Lower leg skin (tissue), 4 donors: Measurements from ENCODE around the gene CAMTA1. TPM values are rescaled to one million over a fixed set of nuclear protein-coding genes. Genes with fewer than 3 reads are reported as not detected.

Source experiments
- DNase-seq, 2 donors: peaks; one replicate each; pipeline ENCODE4 v3.0.0-alpha.2; 2019; ENCODE audit warnings: low spot score in 2 of 2
- H3K4me3 ChIP-seq: fragments of 200-600 bp; sonication (generic); 2 replicates; pipeline ENCODE4 v1.5.1; 2017; ENCODE audit warnings: mild to moderate bottlenecking, low read depth; ENCODE audit not compliant: poor library complexity, severe bottlenecking
- CTCF ChIP-seq, 3 donors: fragments of 450-650 bp; IDR thresholded peaks; one replicate each; pipeline ENCODE4 v1.5.1; 2016; ENCODE audit warnings: antibody characterized with exemption in 3 of 3, mild to moderate bottlenecking in 3 of 3, moderate library complexity in 2 of 3
- POLR2A ChIP-seq, 2 donors: fragments of 450-650 bp; IDR thresholded peaks; one replicate each; pipeline ENCODE4 v1.6.1; 2016 to 2017; ENCODE audit warnings: antibody characterized with exemption in 2 of 2, mild to moderate bottlenecking in 1 of 2, moderate library complexity in 1 of 2
- WGBS, 2 donors: methylation state at CpG; one replicate each; pipeline ENCODE4 v1.1.5; 2018; 5-methylcytosine and 5-hydroxymethylcytosine counted together
- intact Hi-C: fragments of 100-400 bp; cut with DNase I; formaldehyde crosslinking; loops from one replicate; pipeline ENCODE4 v1.15.0; 2023; ENCODE audit warnings: low total_unique reads
- total RNA-seq, 4 donors: library from RNA; depleted of rRNA; stranded (reverse); fragments of >200 nt; gene quantifications; one replicate each; pipeline ENCODE4 v1.1.0, GENCODE V29; 2016

The CAMTA1 gene
- total RNA-seq, 4 donors from 2014 or later: 24.4 to 52.3 (median 32.9) TPM

GRCh38 chr1:7050751-7051665 is 265.8 kb downstream of the CAMTA1 start:
- peak in 1 of 2 donors; percentile 29 for DNase-seq
- no peak for TF ChIP-seq POLR2A (IDR thresholded peaks at IDR 0.05)
- TF ChIP-seq CTCF (IDR thresholded peaks at IDR 0.05): no peak
- WGBS, 2 donors: 70 to 73% methylated on average over 25 to 32 of the region's 32 CpGs
- intact Hi-C loops: loop anchor here (10.0 kb wide), 1 partner anchor 594 kb away; no protein-coding TSS in a partner anchor
- no peak overlapping the region for H3K4me3 ChIP-seq

DNA sequence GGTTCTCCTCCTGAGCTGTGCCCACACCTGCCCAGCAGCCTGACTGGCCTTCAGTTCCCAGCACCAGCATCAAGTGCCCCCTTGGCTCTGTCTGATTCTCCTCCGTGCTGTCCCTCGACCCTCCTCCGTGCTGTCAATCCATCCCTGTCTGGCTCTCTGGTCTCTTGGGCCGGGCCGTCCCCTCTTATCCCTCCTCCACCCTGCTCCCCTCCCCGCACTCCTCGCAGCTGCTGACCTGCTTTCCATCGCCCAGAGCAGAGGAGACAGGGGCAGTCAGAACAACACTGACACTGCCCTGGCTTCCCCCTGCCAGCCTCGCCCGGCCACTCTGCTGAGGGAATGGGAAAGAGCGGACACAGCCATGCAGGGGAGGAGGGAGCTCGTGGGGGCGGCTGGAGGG is 267.4 kb downstream of the CAMTA1 start:
- 75 to 76% methylated on average over 13 of the region's 13 CpGs for WGBS, 2 donors
- TF ChIP-seq CTCF (IDR thresholded peaks at IDR 0.05) (no peak), POLR2A (IDR thresholded peaks at IDR 0.05) (no peak)
- H3K4me3 ChIP-seq: no peak overlapping the region
- no peak for DNase-seq
- intact Hi-C loops: loop anchor here (10.0 kb wide), 1 partner anchor 592 kb away; no protein-coding TSS in a partner anchor

- no peak for DNase-seq
- TF ChIP-seq POLR2A (IDR thresholded peaks at IDR 0.05) (no peak), CTCF (IDR thresholded peaks at IDR 0.05) (no peak)
- intact Hi-C loops: no loop called here
- 66 to 72% methylated on average over 12 of the region's 12 CpGs for WGBS, 2 donors
- no peak overlapping the region for H3K4me3 ChIP-seq
Observed at GRCh38 chr1:7060745-7061144, 275.5 kb downstream of the CAMTA1 start.

DNA sequence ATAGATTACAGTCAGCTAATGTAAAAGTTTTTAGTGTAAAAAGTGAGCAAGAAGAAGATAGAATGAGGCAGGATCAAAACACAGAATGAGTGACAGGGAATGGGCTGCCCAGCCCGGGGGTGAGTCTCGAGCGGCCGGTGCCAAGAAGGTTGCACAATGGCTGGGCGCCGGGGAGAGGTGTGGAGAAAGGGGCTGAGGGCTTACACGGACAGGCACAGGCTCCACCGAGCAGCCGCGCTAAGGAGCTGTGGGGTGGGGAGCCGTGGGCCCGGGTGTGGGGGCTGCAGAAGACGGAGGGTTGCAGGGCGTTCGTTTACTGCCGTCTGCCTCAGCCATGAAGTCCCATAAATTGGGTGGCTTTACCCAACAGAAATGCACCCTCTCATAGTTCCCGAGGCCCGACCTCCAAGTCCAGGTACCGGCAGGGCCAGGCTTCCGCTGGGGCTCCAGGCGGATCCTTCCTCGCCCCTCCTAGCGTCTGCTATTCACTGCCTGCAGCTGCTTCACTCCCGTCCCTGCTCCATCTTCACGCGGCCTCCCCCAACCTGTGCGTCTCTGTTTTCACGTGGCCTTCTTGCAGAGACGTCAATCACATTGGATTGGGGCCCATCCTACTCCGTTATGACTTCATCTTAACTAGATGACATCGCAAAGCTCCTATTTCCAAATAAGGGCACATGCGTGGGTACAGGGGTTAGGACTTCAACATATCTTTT is 277.2 kb downstream of the CAMTA1 start:
- intact Hi-C loops: no loop called here
- DNase-seq: no peak
- WGBS, 2 donors: 81% methylated on average over 32 of the region's 32 CpGs
- TF ChIP-seq CTCF (IDR thresholded peaks at IDR 0.05): no peak
- no peak for TF ChIP-seq POLR2A (IDR thresholded peaks at IDR 0.05)
- H3K4me3 ChIP-seq: no peak overlapping the region

DNA sequence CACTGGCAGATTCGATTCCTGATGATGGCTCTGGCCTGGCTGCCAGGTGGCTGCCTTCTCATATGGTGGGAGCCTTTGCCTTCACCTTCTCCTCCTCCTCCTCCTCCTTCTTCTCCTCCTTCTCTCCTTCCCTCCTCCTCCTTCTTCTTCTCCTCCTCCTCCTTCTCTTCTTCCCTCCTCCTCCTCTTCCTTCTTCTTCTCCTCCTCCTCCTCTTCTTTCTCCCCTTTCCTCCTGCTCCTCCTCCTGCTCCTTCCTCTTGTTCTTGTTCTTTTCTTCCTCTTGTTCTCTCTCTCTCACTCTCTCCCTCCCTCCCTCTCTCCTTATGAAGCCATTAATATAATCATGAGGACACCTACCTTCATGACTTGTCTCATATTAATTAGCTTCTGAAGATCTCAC is 278.7 kb downstream of the CAMTA1 start:
- 73 to 80% methylated on average over 1 of the region's 1 CpG for WGBS, 2 donors
- H3K4me3 ChIP-seq: no peak overlapping the region
- TF ChIP-seq CTCF (IDR thresholded peaks at IDR 0.05) (no peak), POLR2A (IDR thresholded peaks at IDR 0.05) (no peak)
- no peak for DNase-seq
- intact Hi-C loops: no loop called here
